ENCODE results near the gene PRKD1.

GRCh38 chr14:29579838-29580237 lies 347.8 kb downstream of the PRKD1 start:
- no peak for TF ChIP-seq EZH2 (IDR thresholded peaks at IDR 0.05; ENCODE audit: borderline replicate concordance, low read depth, low read length, severe bottlenecking)
- TF ChIP-seq CTCF (IDR thresholded peaks at IDR 0.05; ENCODE audit: borderline replicate concordance, extremely low read depth, low read length, poor library complexity, severe bottlenecking) = no peak

Data from DND-41 (cell line).